Measurements from ENCODE around the gene SMYD3.

The SMYD3 gene

DNA sequence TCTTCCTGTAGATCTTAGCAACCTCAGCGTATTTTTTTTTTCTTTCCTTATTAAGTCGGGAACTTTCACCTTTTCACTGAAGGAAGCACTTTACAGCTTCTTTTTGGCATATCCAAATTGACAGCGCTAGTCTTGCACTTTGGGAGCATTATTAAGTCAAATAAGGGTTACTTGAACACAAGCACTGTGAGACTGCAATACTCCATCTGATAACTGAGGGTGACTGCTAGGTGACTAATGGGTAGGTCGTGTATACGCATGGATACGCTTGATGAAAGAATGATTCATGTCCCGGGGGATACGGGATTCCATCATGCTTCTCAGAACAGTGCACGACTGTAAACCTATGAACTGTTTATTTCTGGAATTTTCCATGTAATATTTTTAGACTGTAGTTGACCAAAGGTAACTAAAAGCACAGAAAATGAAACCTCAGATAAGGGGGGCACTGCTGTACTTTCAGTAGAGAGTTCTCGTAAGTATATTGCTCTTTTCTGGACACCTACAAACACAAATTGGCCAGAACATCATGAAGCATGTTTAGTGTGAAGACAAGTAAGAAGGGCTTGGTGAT is 364.7 kb downstream of the SMYD3 start:
- TF ChIP-seq CTCF (IDR thresholded peaks at IDR 0.05; ENCODE audit: low read depth, low read length, poor library complexity, severe bottlenecking) (no peak), EZH2phosphoT487 (IDR thresholded peaks at IDR 0.05; ENCODE audit: borderline replicate concordance, low read length) (no peak)

DNA sequence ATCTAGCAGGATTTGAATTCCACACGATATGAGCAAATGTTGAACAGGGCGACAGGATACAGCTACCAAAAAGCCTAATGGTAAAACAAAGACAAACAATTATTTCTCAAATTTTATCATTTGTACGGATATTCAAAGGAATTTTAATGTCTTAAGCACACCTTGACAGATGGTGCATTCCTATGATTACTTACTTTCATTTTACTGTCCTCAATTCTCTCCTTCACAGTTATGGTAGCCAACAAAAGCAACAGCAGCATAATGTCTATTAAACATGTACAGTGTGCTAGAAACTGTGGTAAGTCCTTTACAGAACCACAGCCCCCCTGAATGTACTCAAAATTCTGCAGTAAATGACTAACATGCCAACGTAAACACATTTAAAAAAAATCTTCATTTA is 365.8 kb downstream of the SMYD3 start:
- no peaks in the 10 kb centered on the region for H3K27me3 ChIP-seq (ENCODE audit: control insufficient read depth, low read length)

More for the DNA sequence above, 364.7 kb downstream of the SMYD3 start:
- Histone ChIP-seq H3K9me2 (replicated peaks; ENCODE audit: control insufficient read depth, low read length) (no peaks in the 10 kb centered on the region), H3K4me2 (ENCODE audit: low read length) (no peak overlapping the region), H3K9me3 (ENCODE audit: control insufficient read depth, insufficient read depth, low read length) (peaks cover 4% of the 10 kb centered on the region; the same call in 1 of the 2 replicates), H3K79me2 (ENCODE audit: control insufficient read depth, low read length) (no peaks in the 10 kb centered on the region), H3K4me3 (ENCODE audit: low read length) (no peak overlapping the region), H3F3A (ENCODE audit: control insufficient read depth, insufficient read depth) (no peaks in the 10 kb centered on the region), H3K4me1 (ENCODE audit: control insufficient read depth, low read length) (no peaks in the 10 kb centered on the region), H4K20me1 (ENCODE audit: control insufficient read depth, insufficient read depth, low read depth, low read length) (no peaks in the 10 kb centered on the region), H3K36me3 (ENCODE audit: control insufficient read depth, low read length) (no peaks in the 10 kb centered on the region), H3K27ac (ENCODE audit: low read depth, low read length) (no peak overlapping the region), H3K27me3 (ENCODE audit: control insufficient read depth, low read length) (no peaks in the 10 kb centered on the region)

GRCh38 chr1:246139745-246140182 is 367.3 kb downstream of the SMYD3 start:
- peaks cover 3% of the 10 kb centered on the region for H3K4me1 ChIP-seq (ENCODE audit: control insufficient read depth, low read length)
- no peaks in the 10 kb centered on the region for H3K27me3 ChIP-seq (ENCODE audit: control insufficient read depth, low read length)
- TF ChIP-seq EZH2phosphoT487 (IDR thresholded peaks at IDR 0.05; ENCODE audit: borderline replicate concordance, low read length) (no peak), CTCF (IDR thresholded peaks at IDR 0.05; ENCODE audit: low read depth, low read length, poor library complexity, severe bottlenecking) (no peak)
- no peak overlapping the region for H3K4me3 ChIP-seq (ENCODE audit: low read length)
- no peaks in the 10 kb centered on the region for H3K79me2 ChIP-seq (ENCODE audit: control insufficient read depth, low read length)
- no peak overlapping the region for H3K27ac ChIP-seq (ENCODE audit: low read depth, low read length)
- no peaks in the 10 kb centered on the region for H3F3A ChIP-seq (ENCODE audit: control insufficient read depth, insufficient read depth)
- H3K4me2 ChIP-seq (ENCODE audit: low read length), result no peak overlapping the region
- no peaks in the 10 kb centered on the region for H4K20me1 ChIP-seq (ENCODE audit: control insufficient read depth, insufficient read depth, low read depth, low read length)
- no peaks in the 10 kb centered on the region for H3K9me2 ChIP-seq (replicated peaks; ENCODE audit: control insufficient read depth, low read length)
- H3K9me3 ChIP-seq (ENCODE audit: control insufficient read depth, insufficient read depth, low read length), result no peaks in the 10 kb centered on the region
- H3K36me3 ChIP-seq (ENCODE audit: control insufficient read depth, low read length), result no peaks in the 10 kb centered on the region

More for the DNA sequence above, 365.8 kb downstream of the SMYD3 start:
- TF ChIP-seq EZH2phosphoT487 (IDR thresholded peaks at IDR 0.05; ENCODE audit: borderline replicate concordance, low read length), result no peak
- Histone ChIP-seq H3F3A (ENCODE audit: control insufficient read depth, insufficient read depth) (no peaks in the 10 kb centered on the region), H4K20me1 (ENCODE audit: control insufficient read depth, insufficient read depth, low read depth, low read length) (no peaks in the 10 kb centered on the region), H3K9me3 (ENCODE audit: control insufficient read depth, insufficient read depth, low read length) (no peaks in the 10 kb centered on the region), H3K27ac (ENCODE audit: low read depth, low read length) (no peak overlapping the region), H3K4me1 (ENCODE audit: control insufficient read depth, low read length) (no peaks in the 10 kb centered on the region), H3K9me2 (replicated peaks; ENCODE audit: control insufficient read depth, low read length) (no peaks in the 10 kb centered on the region), H3K36me3 (ENCODE audit: control insufficient read depth, low read length) (no peaks in the 10 kb centered on the region), H3K4me2 (ENCODE audit: low read length) (no peak overlapping the region), H3K79me2 (ENCODE audit: control insufficient read depth, low read length) (no peaks in the 10 kb centered on the region), H3K4me3 (ENCODE audit: low read length) (no peak overlapping the region)

GRCh38 chr1:246138781-246139180 is 368.3 kb downstream of the SMYD3 start:
- no peaks in the 10 kb centered on the region for H3K9me3 ChIP-seq (ENCODE audit: control insufficient read depth, insufficient read depth, low read length)
- H3K4me1 ChIP-seq (ENCODE audit: control insufficient read depth, low read length), result peaks cover 8% of the 10 kb centered on the region
- no peaks in the 10 kb centered on the region for H3K79me2 ChIP-seq (ENCODE audit: control insufficient read depth, low read length)
- H3K27me3 ChIP-seq (ENCODE audit: control insufficient read depth, low read length), result no peaks in the 10 kb centered on the region
- H3K9me2 ChIP-seq (replicated peaks; ENCODE audit: control insufficient read depth, low read length), result no peaks in the 10 kb centered on the region
- H3K4me3 ChIP-seq (ENCODE audit: low read length), result no peak overlapping the region
- H3K4me2 ChIP-seq (ENCODE audit: low read length), result no peak overlapping the region
- H3K27ac ChIP-seq (ENCODE audit: low read depth, low read length), result no peak overlapping the region
- TF ChIP-seq EZH2phosphoT487 (IDR thresholded peaks at IDR 0.05; ENCODE audit: borderline replicate concordance, low read length) (no peak), CTCF (IDR thresholded peaks at IDR 0.05; ENCODE audit: low read depth, low read length, poor library complexity, severe bottlenecking) (no peak)
- no peaks in the 10 kb centered on the region for H3K36me3 ChIP-seq (ENCODE audit: control insufficient read depth, low read length)
- no peaks in the 10 kb centered on the region for H4K20me1 ChIP-seq (ENCODE audit: control insufficient read depth, insufficient read depth, low read depth, low read length)
- no peaks in the 10 kb centered on the region for H3F3A ChIP-seq (ENCODE audit: control insufficient read depth, insufficient read depth)

Data from DOHH2 (cell line).